Left kidney (tissue), 2 donors: Measurements from ENCODE around the gene TPD52L2. TPM values are rescaled to one million over a fixed set of nuclear protein-coding genes. Genes with fewer than 3 reads are reported as not detected.
A peak's percentile ranks its signal among the peaks of the same experiment; 100 is the strongest.
"Not testable (repeated sequence)": the region's sequence is repeated elsewhere in the genome, so short reads cannot be mapped to it uniquely, and the experiment has no call there.

ENCODE experiments used
- DNase-seq: peaks from one replicate; pipeline ENCODE4 v3.0.0-alpha.2; 2013
- polyA plus RNA-seq: library from polyadenylated mRNA; unstranded; fragments of 120-200 nt; gene quantifications from one replicate; pipeline ENCODE4 v1.2.1, GENCODE V29; 2013; ENCODE audit not compliant: insufficient read length

Gene TPD52L2
- polyA plus RNA-seq, 1 donor, result 84.6 TPM

- no peak for DNase-seq
Observed at GRCh38 chr20:63878899-63879663, 14.0 kb downstream of the TPD52L2 start.

GRCh38 chr20:63880901-63881300, 15.8 kb downstream of the TPD52L2 start:
- not testable (repeated sequence) for DNase-seq

- no peak for DNase-seq
Observed at GRCh38 chr20:63881451-63882226, 16.6 kb downstream of the TPD52L2 start.

- no peak for DNase-seq
Observed at GRCh38 chr20:63882257-63883200, 17.5 kb downstream of the TPD52L2 start.

GRCh38 chr20:63883201-63883593, 18.1 kb downstream of the TPD52L2 start:
- no peak for DNase-seq

GRCh38 chr20:63884506-63885263, 19.6 kb downstream of the TPD52L2 start:
- no peak for DNase-seq

GRCh38 chr20:63885264-63886053, 20.4 kb downstream of the TPD52L2 start:
- no peak for DNase-seq

GRCh38 chr20:63886054-63886419, 21.0 kb downstream of the TPD52L2 start:
- no peak for DNase-seq

- DNase-seq, result no peak
Observed at GRCh38 chr20:63886921-63887320, 21.9 kb downstream of the TPD52L2 start.

- DNase-seq, result no peak
Observed at GRCh38 chr20:63889241-63890200, 24.5 kb downstream of the TPD52L2 start.

- DNase-seq, result no peak
Observed at GRCh38 chr20:63890201-63890576, 25.1 kb downstream of the TPD52L2 start.

GRCh38 chr20:63890616-63891015, 25.5 kb downstream of the TPD52L2 start:
- DNase-seq, result no peak

- DNase-seq, result no peak
Observed at GRCh38 chr20:63891061-63892002, 26.3 kb downstream of the TPD52L2 start.

- DNase-seq, result no peak
Observed at GRCh38 chr20:63892402-63892801, 27.3 kb downstream of the TPD52L2 start.

- DNase-seq, result no peak
Observed at GRCh38 chr20:63893999-63894357, 28.9 kb downstream of the TPD52L2 start.

GRCh38 chr20:63894358-63895201, 29.5 kb downstream of the TPD52L2 start, which contains the start of gene DNAJC5:
Gene DNAJC5 (plus strand): TSS chr20:63895126. CDS start chr20:63928346, 33,220 bp downstream.
- DNase-seq, result peak; percentile 91

GRCh38 chr20:63895202-63895951, 30.3 kb downstream of the TPD52L2 start:
- DNase-seq, result no peak
